ENCODE data around the gene PWWP2B.

The PWWP2B gene

GRCh38 chr10:132447446-132448247 lies 50.6 kb downstream of the PWWP2B start:
- no peak for DNase-seq (ENCODE audit: low spot score)

GRCh38 chr10:132448248-132448731 lies 51.3 kb downstream of the PWWP2B start:
- DNase-seq (ENCODE audit: low spot score) = no peak

GRCh38 chr10:132449051-132449810 lies 52.2 kb downstream of the PWWP2B start:
- DNase-seq (ENCODE audit: low spot score) = no peak

GRCh38 chr10:132449811-132450181 lies 52.8 kb downstream of the PWWP2B start:
- no peak for DNase-seq (ENCODE audit: low spot score)

GRCh38 chr10:132450466-132450824 lies 53.4 kb downstream of the PWWP2B start:
- DNase-seq (ENCODE audit: low spot score) = no peak

GRCh38 chr10:132450825-132451505 lies 54.0 kb downstream of the PWWP2B start:
- no peak for DNase-seq (ENCODE audit: low spot score)

- DNase-seq (ENCODE audit: low spot score) = no peak
Observed at GRCh38 chr10:132451506-132452215, 54.7 kb downstream of the PWWP2B start.

- peak; percentile 81 for DNase-seq (ENCODE audit: low spot score)
Observed at GRCh38 chr10:132452216-132452650, 55.2 kb downstream of the PWWP2B start.

- DNase-seq (ENCODE audit: low spot score) = no peak
Observed at GRCh38 chr10:132452651-132453469, 55.9 kb downstream of the PWWP2B start.

GRCh38 chr10:132453470-132453861 lies 56.5 kb downstream of the PWWP2B start:
- no peak for DNase-seq (ENCODE audit: low spot score)

GRCh38 chr10:132454296-132455198 lies 57.5 kb downstream of the PWWP2B start:
- DNase-seq (ENCODE audit: low spot score) = no peak

- DNase-seq (ENCODE audit: low spot score) = no peak
Observed at GRCh38 chr10:132455441-132455971, 58.5 kb downstream of the PWWP2B start.

- DNase-seq (ENCODE audit: low spot score) = no peak
Observed at GRCh38 chr10:132455986-132456847, 59.2 kb downstream of the PWWP2B start.

- no peak for DNase-seq (ENCODE audit: low spot score)
Observed at GRCh38 chr10:132456881-132457280, 59.9 kb downstream of the PWWP2B start.

GRCh38 chr10:132457328-132458070 lies 60.5 kb downstream of the PWWP2B start:
- no peak for DNase-seq (ENCODE audit: low spot score)

GRCh38 chr10:132458071-132458585 lies 61.1 kb downstream of the PWWP2B start:
- DNase-seq (ENCODE audit: low spot score) = no peak

- DNase-seq (ENCODE audit: low spot score) = peak; percentile 61
Observed at GRCh38 chr10:132458586-132459300, 61.7 kb downstream of the PWWP2B start.
